ENCODE data around the gene TMEM161A.

The TMEM161A gene

DNA sequence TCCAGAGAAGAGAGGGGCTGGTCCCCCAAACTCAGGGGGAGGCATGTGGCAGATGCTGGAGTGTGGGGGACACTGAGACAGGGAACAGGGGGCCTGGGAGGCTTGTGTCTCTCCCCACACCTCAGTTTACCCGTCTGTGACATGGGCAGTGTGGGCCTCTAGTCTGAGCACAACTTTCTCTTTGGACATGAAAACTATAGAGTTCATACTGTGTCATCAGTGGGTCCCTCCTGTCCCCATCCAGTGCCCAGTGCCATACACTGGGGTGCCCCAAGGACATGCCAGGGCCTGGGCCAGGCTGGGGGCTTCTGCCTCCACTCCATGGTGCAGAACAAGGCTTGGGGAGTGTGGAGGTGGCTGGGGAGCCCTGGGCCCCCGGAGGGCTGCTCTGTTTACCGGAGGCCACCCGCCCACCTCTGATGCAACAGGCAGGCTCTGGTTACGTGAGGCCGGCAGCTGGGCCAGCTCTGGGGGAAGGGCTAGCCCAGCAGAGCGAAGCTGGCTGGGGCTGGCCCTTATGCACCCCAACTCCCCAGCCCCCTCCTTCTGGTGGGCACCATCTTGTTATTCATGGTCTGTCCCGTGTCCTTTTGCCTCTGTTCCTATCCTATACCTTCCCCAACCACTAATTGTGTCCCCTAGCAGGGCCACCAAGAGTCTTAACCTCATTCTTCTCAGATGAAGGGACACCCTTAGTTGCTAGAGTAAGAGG lies 33.7 kb upstream of the TMEM161A start:
- H3K4me3 ChIP-seq (ENCODE audit: low read depth, low read length): no peak overlapping the region
- TF ChIP-seq, protein P1, sequence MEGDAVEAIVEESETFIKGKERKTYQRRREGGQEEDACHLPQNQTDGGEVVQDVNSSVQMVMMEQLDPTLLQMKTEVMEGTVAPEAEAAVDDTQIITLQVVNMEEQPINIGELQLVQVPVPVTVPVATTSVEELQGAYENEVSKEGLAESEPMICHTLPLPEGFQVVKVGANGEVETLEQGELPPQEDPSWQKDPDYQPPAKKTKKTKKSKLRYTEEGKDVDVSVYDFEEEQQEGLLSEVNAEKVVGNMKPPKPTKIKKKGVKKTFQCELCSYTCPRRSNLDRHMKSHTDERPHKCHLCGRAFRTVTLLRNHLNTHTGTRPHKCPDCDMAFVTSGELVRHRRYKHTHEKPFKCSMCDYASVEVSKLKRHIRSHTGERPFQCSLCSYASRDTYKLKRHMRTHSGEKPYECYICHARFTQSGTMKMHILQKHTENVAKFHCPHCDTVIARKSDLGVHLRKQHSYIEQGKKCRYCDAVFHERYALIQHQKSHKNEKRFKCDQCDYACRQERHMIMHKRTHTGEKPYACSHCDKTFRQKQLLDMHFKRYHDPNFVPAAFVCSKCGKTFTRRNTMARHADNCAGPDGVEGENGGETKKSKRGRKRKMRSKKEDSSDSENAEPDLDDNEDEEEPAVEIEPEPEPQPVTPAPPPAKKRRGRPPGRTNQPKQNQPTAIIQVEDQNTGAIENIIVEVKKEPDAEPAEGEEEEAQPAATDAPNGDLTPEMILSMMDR (IDR thresholded peaks at IDR 0.05; ENCODE audit: low read depth, low read length): no peak

DNA sequence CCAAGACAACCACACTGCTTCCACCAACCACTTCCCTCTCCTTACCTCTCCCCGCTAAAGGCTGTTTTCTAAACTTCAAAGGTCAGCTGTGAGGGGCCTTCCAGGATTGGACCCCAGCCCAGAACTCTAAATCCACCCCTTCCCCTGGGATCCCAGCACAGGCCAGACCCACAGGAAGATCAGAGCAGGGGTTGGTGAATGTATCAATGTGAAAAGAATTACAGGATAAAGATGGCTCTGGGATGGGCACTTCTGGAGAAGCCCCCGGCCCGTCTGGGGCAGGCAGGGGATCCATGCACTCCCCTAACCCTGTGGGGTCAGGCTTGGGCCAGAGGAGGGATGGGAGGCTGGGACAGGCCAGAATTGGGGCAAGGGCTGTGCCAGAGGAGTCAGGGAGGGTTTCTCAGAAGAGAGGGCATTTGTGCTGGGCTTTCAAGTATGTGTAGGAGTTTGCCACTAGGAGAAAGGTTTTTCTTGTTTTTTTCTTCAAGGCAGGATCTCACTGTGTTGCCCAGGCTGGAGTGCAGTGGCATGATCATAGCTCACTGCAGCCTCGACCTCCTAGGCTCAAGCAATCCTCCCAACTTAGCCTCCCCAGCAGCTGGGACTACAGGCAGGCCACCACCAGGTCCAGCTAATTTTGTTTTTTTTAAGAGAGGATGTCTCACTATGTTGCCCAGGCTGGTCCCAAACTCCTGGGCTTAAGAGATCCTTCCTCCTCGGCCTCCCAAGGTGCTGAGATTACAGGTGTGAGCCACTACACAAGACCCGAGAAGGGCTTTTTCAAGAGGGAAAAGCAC lies 32.8 kb upstream of the TMEM161A start:
- no peak overlapping the region for H3K4me3 ChIP-seq (ENCODE audit: low read depth, low read length)
- TF ChIP-seq, protein P1 (IDR thresholded peaks at IDR 0.05; ENCODE audit: low read depth, low read length): no peak

DNA sequence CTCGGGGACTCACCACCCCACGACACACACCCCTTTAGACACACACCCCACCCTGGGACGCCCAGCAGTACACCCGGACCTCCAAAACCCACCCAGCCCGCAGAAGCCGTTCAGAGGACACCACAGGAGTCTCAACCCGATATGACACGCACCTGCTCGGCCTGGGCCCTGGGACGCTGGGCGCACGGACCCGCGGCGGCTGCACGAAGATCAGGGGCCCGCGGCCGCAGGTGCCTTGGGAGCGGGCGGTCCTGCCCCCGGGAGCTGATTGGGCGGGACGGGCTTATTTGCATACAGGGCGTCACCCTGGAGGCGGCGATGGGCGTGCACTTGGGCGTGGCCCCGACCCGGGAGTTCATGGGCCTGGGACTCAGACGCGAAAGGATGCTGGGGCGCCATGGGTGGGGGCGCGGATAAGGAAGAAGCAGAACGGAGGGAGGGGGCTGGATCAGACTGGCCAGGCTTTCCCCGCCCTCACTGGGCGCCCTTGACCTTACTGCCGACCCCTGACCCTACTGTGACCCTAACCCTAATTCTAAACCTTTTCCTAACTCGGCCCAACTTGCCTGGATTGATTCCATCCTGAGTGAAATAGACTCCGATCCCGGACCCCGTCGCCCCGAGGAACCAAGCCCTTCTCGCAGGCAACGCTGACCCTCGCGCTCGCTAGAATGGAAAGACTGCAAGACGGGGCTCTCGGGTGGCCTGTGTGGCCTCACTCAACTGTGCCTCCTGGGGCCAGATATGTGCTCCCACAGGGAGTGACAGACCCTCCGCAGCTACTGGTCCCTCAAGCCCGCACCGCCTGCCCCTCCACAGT lies 32.0 kb upstream of the TMEM161A start, which contains the start of gene MEF2B:
Gene MEF2B, minus strand, starts transcription at position 211 of the 820 bp plus-strand sequence. CDS start 19,528 bp downstream, outside the sequence.
- TF ChIP-seq, protein P1 (IDR thresholded peaks at IDR 0.05; ENCODE audit: low read depth, low read length): no peak
- H3K4me3 ChIP-seq (ENCODE audit: low read depth, low read length): no peak within 1 kb of the TSS

DNA sequence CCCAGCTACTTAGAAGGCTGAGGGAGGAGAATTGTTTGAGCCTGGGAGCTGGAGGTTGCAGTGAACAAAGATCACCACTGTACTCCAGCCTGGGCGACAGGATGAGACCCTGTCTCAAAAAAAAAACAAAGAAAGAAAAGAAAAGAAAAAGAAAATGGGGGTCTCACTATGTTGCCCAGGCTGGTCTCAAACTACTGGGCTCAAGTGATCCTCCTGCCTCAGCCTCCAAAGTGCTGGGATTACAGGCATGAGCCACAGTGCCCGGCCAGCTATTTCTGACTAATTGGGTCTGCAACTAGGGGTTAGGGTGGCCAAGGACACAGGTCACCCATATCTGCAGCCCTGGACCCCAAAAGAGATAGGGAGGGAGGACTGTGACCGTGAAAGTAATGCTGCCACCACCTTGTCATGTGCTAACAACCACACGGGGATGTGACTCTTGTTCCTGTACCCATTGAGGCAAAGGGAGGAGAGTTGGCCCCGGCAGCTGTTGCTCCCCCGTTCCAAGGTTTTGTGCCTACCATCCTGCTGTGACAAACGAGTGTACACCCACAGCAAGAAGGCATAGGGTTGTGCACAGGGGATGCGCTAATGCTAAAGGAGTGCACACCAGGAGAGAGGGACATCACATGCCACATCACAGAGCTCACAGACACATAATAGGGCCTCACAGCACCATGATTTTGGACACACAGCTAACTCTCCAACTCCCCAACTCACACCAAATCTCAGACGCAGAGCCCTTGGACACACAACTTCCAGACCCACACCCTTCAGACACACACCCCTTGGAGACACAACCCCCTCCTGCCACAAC lies 31.2 kb upstream of the TMEM161A start:
- H3K4me3 ChIP-seq (ENCODE audit: low read depth, low read length): no peak overlapping the region
- TF ChIP-seq, protein P1 (IDR thresholded peaks at IDR 0.05; ENCODE audit: low read depth, low read length): no peak

DNA sequence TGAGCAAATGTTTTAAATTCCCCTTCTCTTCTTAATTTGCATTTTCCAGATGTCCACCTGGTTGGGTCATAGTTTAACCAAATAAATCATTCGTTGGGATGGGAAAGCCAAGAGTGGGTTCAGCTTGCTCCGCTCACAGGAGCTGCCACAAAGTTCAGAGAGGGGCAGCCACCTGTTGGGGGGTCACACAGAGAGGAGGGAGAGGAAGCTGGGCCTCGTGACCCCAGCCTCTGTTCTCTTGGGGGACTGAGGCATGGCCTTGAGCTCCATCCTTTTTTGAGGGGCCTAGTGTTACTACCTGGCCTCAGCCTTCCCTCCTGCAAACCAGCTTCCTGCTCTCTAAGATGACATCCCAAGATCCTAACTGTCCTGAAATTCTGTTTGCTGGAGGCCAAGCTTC lies 29.3 kb upstream of the TMEM161A start:
- TF ChIP-seq, protein P1 (IDR thresholded peaks at IDR 0.05; ENCODE audit: low read depth, low read length): no peak
- H3K4me3 ChIP-seq (ENCODE audit: low read depth, low read length): no peak overlapping the region

DNA sequence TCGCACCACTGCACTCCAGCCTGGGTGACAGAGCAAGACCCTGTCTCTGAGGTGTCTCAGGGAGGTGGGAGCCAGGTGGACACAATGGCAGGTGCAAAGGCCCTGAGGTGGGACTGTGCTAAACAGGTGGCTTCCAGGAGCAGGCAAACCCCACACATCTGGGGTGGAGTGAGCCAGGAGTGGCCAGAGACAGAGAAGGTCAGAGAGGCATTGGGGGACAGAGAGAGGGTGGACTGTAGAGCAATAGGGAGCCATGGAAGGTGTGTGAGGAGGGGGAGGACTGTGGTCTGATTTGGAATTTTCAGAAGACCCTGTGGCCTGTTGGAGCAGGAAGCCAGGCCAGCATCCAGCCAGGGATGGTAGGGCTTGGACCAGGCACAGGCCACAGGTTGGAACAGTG lies 27.1 kb upstream of the TMEM161A start:
- no peak overlapping the region for H3K4me3 ChIP-seq (ENCODE audit: low read depth, low read length)
- TF ChIP-seq, protein P1 (IDR thresholded peaks at IDR 0.05; ENCODE audit: low read depth, low read length): no peak

Measured in WI38 (cell line).